Stimulated activated effector memory CD8-positive, alpha-beta T cell treated with anti-CD3 and anti-CD28 coated beads, Interleukin-12 subunit alpha, Interleukin-12 subunit beta, amount 100 ng/mL, for 72 hours (primary cell): ENCODE data around the gene RAP1GAP2.
A peak's percentile ranks its signal among the peaks of the same experiment; 100 is the strongest.

Experiments
- ATAC-seq: fragments of 150-1000 bp; cut with Tn5 transposase; 2 replicates; pipeline ENCODE4 v1.10.0; 2021
- DNase-seq, 2 donors: peaks; one replicate each; pipeline ENCODE4 v3.0.0; 2021 to 2022; ENCODE audit warnings: low spot score in 2 of 2
- H3K27ac Mint-ChIP-seq: one replicate; pipeline ENCODE4 v1.8.0; 2022; ENCODE audit warnings: mild to moderate bottlenecking, mixed read lengths
- H3K36me3 Mint-ChIP-seq: one replicate; pipeline ENCODE4 v1.8.0; 2022; ENCODE audit warnings: mild to moderate bottlenecking, mixed read lengths
- H3K4me1 Mint-ChIP-seq: one replicate; pipeline ENCODE4 v1.8.0; 2022; ENCODE audit warnings: mixed read lengths
- H3K4me3 Mint-ChIP-seq: one replicate; pipeline ENCODE4 v1.8.0; 2022; ENCODE audit warnings: mild to moderate bottlenecking, mixed read lengths
- H3K9me3 Mint-ChIP-seq: one replicate; pipeline ENCODE4 v1.8.0; 2022; ENCODE audit warnings: mixed read lengths

RAP1GAP2 gene

GRCh38 chr17:2798678-2799077 is 2.4 kb downstream of the RAP1GAP2 start:
- Mint-ChIP-seq H3K9me3 (no peaks in the 10 kb centered on the region), H3K36me3 (no peaks in the 10 kb centered on the region), H3K4me3 (no peak overlapping the region), H3K27ac (no peak overlapping the region), H3K4me1 (peaks cover 73% of the 10 kb centered on the region)
- ATAC-seq (peak; percentile 12), DNase-seq (no peak)

- Mint-ChIP-seq H3K36me3 (no peaks in the 10 kb centered on the region), H3K4me3 (no peak overlapping the region), H3K27ac (no peak overlapping the region), H3K9me3 (no peaks in the 10 kb centered on the region), H3K4me1 (peaks cover 63% of the 10 kb centered on the region)
- no peak for DNase-seq
- ATAC-seq: no peak
Measured at GRCh38 chr17:2799653-2800052, 3.4 kb downstream of the RAP1GAP2 start.

- ATAC-seq: no peak
- Mint-ChIP-seq H3K4me1 (peaks cover 56% of the 10 kb centered on the region), H3K27ac (no peak overlapping the region), H3K36me3 (no peaks in the 10 kb centered on the region), H3K4me3 (no peak overlapping the region), H3K9me3 (no peaks in the 10 kb centered on the region)
- no peak for DNase-seq
Measured at GRCh38 chr17:2800367-2800766, 4.1 kb downstream of the RAP1GAP2 start.

GRCh38 chr17:2801841-2802240 is 5.6 kb downstream of the RAP1GAP2 start:
- no peaks in the 10 kb centered on the region for H3K36me3 Mint-ChIP-seq
- H3K4me3 Mint-ChIP-seq: no peak overlapping the region
- H3K9me3 Mint-ChIP-seq: no peaks in the 10 kb centered on the region
- ATAC-seq (no peak), DNase-seq (no peak)
- H3K4me1 Mint-ChIP-seq: peaks cover 41% of the 10 kb centered on the region
- no peak overlapping the region for H3K27ac Mint-ChIP-seq

GRCh38 chr17:2802574-2802973 is 6.3 kb downstream of the RAP1GAP2 start:
- Mint-ChIP-seq H3K27ac (no peak overlapping the region), H3K4me3 (no peak overlapping the region), H3K9me3 (no peaks in the 10 kb centered on the region), H3K4me1 (peaks cover 41% of the 10 kb centered on the region), H3K36me3 (no peaks in the 10 kb centered on the region)
- no peak for ATAC-seq
- no peak for DNase-seq

GRCh38 chr17:2803386-2803785 is 7.1 kb downstream of the RAP1GAP2 start:
- Mint-ChIP-seq H3K9me3 (no peaks in the 10 kb centered on the region), H3K4me1 (peaks cover 41% of the 10 kb centered on the region), H3K4me3 (no peak overlapping the region), H3K36me3 (no peaks in the 10 kb centered on the region), H3K27ac (no peak overlapping the region)
- ATAC-seq (no peak), DNase-seq (no peak)

DNA sequence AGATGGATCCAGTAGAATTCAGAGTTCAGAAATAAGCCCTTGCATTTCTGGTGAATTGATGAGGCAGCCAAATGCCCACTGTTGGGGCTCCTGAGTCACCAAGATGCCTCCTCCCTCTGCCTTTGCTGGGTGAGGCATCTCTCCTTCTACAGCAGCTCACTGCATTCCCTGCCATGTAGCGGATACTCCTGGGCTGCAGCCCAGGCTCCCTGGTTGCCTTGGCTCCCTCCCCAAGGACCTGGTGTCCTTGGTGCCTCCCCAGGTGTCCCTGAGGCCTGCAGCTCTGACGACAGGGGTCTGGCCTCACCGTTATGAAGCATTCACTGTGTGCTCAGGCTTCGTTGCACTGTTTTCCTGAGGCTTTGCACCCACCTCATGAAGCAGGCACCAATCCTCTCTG is 7.7 kb downstream of the RAP1GAP2 start:
- DNase-seq: no peak
- Mint-ChIP-seq H3K27ac (no peak overlapping the region), H3K4me3 (no peak overlapping the region), H3K4me1 (peaks cover 42% of the 10 kb centered on the region), H3K36me3 (no peaks in the 10 kb centered on the region), H3K9me3 (no peaks in the 10 kb centered on the region)
- ATAC-seq: no peak

DNA sequence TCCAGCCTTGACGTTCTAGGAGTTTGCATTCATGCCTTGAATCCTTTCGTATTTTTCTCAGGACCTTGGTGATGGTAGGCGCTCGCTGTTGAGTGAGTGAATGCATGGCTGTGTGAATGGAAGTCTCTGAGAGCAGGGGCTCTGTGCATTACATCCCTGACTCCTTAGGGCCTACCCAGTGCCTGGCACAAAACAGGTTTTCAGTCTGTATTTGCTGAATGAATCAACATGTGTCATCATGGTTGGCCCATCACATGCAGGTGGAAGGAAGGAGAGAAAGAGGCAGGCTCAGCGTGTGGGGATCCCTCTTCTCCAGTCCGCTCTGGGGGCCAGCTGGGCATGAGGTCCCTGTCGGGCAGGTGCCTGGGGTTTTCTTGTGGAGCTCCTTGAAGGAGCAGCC is 8.7 kb downstream of the RAP1GAP2 start:
- Mint-ChIP-seq H3K27ac (no peak overlapping the region), H3K9me3 (no peaks in the 10 kb centered on the region), H3K4me3 (no peak overlapping the region), H3K4me1 (peaks cover 38% of the 10 kb centered on the region), H3K36me3 (no peaks in the 10 kb centered on the region)
- ATAC-seq (no peak), DNase-seq (no peak)

DNA sequence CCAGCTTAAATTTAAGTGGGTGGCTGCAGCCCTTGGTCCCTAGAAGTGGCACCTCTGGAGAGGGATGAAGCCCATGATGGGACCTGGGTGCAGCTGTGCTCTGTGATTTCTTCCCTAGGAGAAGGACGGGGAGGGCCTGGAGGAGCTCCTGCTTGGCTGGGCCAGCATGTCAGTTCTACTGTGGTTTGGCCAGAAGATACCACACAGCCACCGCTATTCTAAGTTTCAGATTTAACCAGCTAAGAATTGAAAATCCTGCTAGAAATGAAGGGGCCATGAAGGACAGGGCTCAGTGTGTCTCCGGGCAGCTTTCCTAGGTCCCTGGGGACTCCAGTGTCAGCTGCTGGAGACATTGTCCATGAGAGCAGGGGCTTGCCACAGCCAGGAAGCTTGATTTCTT is 9.7 kb downstream of the RAP1GAP2 start:
- no peak for DNase-seq
- Mint-ChIP-seq H3K4me3 (no peak overlapping the region), H3K27ac (no peak overlapping the region), H3K36me3 (no peaks in the 10 kb centered on the region), H3K4me1 (peaks cover 36% of the 10 kb centered on the region), H3K9me3 (no peaks in the 10 kb centered on the region)
- no peak for ATAC-seq

DNA sequence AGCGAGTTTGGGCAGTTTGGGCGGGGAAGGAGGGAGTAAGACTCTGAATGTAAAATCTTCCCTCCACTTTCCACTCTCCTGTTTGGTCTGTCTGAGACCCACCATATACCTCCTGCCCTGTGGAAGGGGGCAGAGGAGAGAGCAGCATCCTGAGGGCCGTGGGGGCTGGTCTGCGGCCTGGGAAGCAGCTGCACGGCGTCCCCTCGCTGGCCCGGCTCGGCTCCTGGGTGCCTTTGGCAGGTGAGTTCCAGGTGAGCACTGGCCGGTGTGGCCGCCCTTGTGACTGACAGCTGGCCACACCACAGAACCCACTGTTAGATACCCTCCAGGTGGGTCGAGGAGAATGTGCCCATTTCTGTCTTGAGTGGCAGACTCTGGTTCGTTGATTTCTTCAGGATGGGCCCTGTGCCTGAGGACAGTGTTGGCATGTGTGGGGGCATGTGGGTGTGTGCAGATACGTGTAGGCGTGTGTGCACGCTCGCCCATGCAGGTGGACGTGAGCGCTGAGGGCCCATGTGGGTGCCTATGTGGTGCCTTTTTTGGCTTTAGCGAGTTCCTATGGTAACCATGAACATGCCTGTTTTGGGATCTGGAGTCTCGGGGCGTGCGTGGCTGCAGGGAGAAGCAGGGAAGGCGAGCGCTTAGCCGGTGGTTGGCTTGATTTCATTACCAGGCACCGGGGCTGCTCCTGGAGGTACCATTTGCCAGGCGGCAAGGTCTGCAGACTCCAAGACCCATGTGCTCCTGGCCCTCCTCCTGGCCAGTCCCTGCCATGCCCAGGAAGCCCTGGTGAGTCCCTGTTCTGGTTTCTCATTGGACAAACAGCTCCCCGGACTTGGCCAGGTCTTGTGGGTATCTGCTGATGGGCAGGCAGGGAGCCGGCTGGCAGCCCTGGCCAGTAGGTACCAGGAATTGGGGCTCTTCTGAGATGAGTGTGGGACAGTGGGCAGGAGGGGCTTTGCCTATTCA is 12.4 kb downstream of the RAP1GAP2 start:
- Mint-ChIP-seq H3K9me3 (no peaks in the 10 kb centered on the region), H3K27ac (no peak overlapping the region), H3K36me3 (no peaks in the 10 kb centered on the region), H3K4me1 (peaks cover 45% of the 10 kb centered on the region), H3K4me3 (no peak overlapping the region)
- no peak for DNase-seq
- ATAC-seq: no peak

GRCh38 chr17:2809337-2809736 is 13.1 kb downstream of the RAP1GAP2 start:
- no peak for ATAC-seq
- no peak overlapping the region for H3K4me3 Mint-ChIP-seq
- no peaks in the 10 kb centered on the region for H3K9me3 Mint-ChIP-seq
- peaks cover 5% of the 10 kb centered on the region for H3K36me3 Mint-ChIP-seq
- peaks cover 51% of the 10 kb centered on the region for H3K4me1 Mint-ChIP-seq
- DNase-seq: no peak
- H3K27ac Mint-ChIP-seq: no peak overlapping the region

DNA sequence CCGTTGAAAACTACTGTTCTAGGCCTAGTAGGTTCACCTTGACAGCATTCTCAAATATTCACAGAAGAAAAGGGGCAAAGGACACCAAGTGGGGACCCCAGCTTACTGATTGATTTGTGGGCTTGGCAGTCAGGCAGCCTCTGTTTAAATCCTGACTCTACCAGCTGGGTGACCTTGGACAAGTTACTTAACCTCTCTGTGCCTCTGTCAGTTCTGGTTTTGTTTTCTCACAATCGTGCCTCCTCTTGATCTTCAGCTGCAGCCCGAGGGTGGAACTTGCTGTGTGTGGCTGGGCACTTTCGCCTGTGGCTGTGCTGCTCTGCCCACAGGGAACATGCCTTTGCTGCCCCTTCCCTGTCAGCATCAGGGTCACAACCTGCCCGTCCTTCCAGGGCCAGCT is 17.8 kb downstream of the RAP1GAP2 start:
- ATAC-seq (peak; percentile 46), DNase-seq (peak in 1 of 2 donors; percentile 32)
- Mint-ChIP-seq H3K27ac (peak overlapping the region; percentile 34), H3K4me1 (peaks cover 43% of the 10 kb centered on the region), H3K4me3 (peak overlapping the region; percentile 49), H3K9me3 (no peaks in the 10 kb centered on the region), H3K36me3 (peaks cover 10% of the 10 kb centered on the region)

DNA sequence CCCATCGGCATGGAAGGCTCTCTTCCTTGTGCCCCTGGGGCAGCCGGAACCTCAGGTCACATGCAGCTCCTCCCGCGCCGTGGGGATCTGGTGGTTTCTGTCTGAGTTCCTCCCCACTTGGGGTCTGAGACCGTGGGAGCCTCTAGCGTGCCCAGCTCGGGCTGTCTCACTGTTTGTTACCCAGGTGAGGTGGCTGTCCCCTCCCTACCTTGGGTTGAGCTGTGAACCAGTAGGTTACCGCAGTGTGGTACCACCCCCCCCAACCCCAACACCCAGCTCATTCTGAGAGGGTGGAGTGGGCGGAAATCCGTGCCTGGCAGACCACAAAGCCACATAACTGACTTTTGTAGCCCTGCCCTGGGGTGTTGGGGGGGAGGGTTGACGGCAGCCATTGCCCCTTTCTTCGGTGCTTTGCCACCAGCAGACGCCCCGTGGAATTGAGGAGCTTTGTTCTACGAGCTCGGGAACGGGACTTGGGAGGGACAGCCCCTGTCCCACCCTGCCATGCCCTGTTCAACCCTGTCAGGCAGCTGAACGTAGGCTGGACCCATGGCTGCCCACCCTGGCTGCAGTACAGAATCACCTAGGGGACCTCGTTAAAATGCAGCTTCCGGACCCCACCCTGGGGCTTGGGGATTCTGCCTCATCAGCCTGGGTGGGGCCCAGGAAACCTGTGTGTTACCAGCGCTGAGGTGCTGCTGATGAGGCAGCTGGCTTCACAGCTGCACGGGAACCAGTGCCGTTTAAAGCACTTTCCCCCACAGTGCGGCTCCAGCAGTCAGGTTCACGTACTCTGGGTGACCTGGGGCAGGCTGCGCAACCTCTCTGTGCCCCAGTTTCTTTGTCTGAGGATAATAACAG is 18.5 kb downstream of the RAP1GAP2 start:
- ATAC-seq: peak; percentile 88
- DNase-seq: peak; percentile 69 to 93
- peaks cover 10% of the 10 kb centered on the region for H3K36me3 Mint-ChIP-seq
- H3K9me3 Mint-ChIP-seq: no peaks in the 10 kb centered on the region
- H3K4me3 Mint-ChIP-seq: peak overlapping the region; percentile 49
- peaks cover 40% of the 10 kb centered on the region for H3K4me1 Mint-ChIP-seq
- peak overlapping the region; percentile 34 for H3K27ac Mint-ChIP-seq

GRCh38 chr17:2815781-2816185 is 19.5 kb downstream of the RAP1GAP2 start:
- no peak for DNase-seq
- peak overlapping the region; percentile 49 for H3K4me3 Mint-ChIP-seq
- H3K36me3 Mint-ChIP-seq: peaks cover 10% of the 10 kb centered on the region
- H3K9me3 Mint-ChIP-seq: no peaks in the 10 kb centered on the region
- no peak for ATAC-seq
- peaks cover 38% of the 10 kb centered on the region for H3K4me1 Mint-ChIP-seq
- H3K27ac Mint-ChIP-seq: no peak overlapping the region

DNA sequence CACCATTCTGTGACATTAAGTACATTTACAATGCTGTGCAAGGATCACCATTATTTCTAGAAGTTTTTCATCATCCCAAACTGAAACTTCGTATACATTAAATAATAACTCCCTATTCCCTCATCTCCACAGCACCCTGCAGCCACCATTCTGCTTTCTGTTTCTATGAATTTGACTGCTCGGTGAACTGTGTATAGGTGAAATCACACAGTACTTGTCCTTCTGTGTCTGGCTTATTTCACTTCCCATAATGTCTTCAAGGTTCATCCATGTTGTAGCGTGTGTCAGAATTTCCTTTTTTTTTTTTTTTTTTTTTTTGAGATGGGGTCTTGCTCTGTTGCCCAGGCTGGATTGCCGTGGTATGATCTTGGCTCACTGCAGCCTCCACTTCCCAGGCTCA is 20.4 kb downstream of the RAP1GAP2 start:
- no peak overlapping the region for H3K27ac Mint-ChIP-seq
- no peaks in the 10 kb centered on the region for H3K9me3 Mint-ChIP-seq
- ATAC-seq (no peak), DNase-seq (no peak)
- H3K4me3 Mint-ChIP-seq: no peak overlapping the region
- H3K4me1 Mint-ChIP-seq: peaks cover 34% of the 10 kb centered on the region
- H3K36me3 Mint-ChIP-seq: peaks cover 10% of the 10 kb centered on the region
